ENCODE measurements around the gene KDM4E. TPM values are rescaled to one million over a fixed set of nuclear protein-coding genes. Genes with fewer than 3 reads are reported as not detected.

The KDM4E gene
- total RNA-seq, 4 donors from 2014 or later, result not detected

DNA sequence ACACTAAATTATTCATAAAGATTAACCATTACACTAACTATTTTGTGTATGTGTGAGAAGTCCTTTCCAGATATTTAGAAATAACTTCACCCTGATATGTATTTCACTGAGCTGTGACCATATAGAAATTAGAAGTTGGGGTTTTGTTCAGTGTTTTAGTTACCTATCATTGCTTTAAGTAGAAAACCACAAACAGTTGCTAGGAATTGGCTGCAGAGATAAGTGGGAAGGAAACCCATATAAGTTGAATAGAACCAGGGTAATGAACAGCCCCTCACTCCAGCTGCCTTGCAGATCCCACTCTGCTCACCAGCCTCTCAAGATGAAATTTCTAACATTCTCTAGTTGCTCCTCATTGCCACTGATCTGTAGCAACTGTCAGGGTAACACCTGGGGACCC lies 51.9 kb downstream of the KDM4E start:
- no peak for TF ChIP-seq CTCF (IDR thresholded peaks at IDR 0.05; ENCODE audit: low read depth)

Other genes with a start within 250 kb of the KDM4E start
- 10 to 100 TPM; 47.1 to 58.7 (median 53.4) TPM for gene CWC15, start 51.7 kb upstream of the KDM4E start, total RNA-seq
- under 1 TPM; 0.16 to 0.88 (median 0.46) TPM for gene KDM4D, start 51.5 kb upstream of the KDM4E start, total RNA-seq
- gene KDM4F, start 24.2 kb downstream of the KDM4E start, total RNA-seq, result not detected
- gene SRSF8, start 41.7 kb downstream of the KDM4E start, total RNA-seq, result 10 to 100 TPM; 25.8 to 33.7 (median 28.3) TPM
- 10 to 100 TPM; 22.8 to 33.7 (median 26.3) TPM for gene ENDOD1, start 64.6 kb downstream of the KDM4E start, total RNA-seq
- gene SESN3, start 205.9 kb downstream of the KDM4E start, total RNA-seq, result 10 to 100 TPM; 15.4 to 54.6 (median 32.0) TPM

Data from subcutaneous adipose tissue (tissue), 4 donors.